Measurements from ENCODE around the gene CPOX. TPM values are rescaled to one million over a fixed set of nuclear protein-coding genes. Genes with fewer than 3 reads are reported as not detected.
A peak's percentile ranks its signal among the peaks of the same experiment; 100 is the strongest.

Gene CPOX
- total and polyA plus RNA-seq, 4 donors = 9.8 to 22.2 (median 13.2) TPM

GRCh38 chr3:98574132-98574531 lies 19.3 kb downstream of the CPOX start:
- DNase-seq = no peak

GRCh38 chr3:98573181-98573728 lies 20.2 kb downstream of the CPOX start:
- Histone ChIP-seq H3K27me3 (ENCODE audit: control insufficient read depth in 3 of 3, insufficient read depth in 3 of 3, low read length in 2 of 3) (no peaks in the 10 kb centered on the region), H3K4me1 (ENCODE audit: control insufficient read depth in 5 of 5, insufficient read depth in 5 of 5, low read length in 5 of 5) (no peaks in the 10 kb centered on the region), H3K9ac (ENCODE audit: insufficient read depth in 1 of 2, low read length in 2 of 2) (no peak overlapping the region), H3K27ac (ENCODE audit: low read depth in 1 of 2, low read length in 1 of 2) (no peak overlapping the region), H3K36me3 (ENCODE audit: control insufficient read depth in 4 of 4, insufficient read depth in 4 of 4, low read length in 4 of 4) (peaks cover 0 to 10% (median 1%) of the 10 kb centered on the region in 4 donors), H3K4me3 (no peak overlapping the region), H3K9me3 (ENCODE audit: control insufficient read depth in 4 of 4, insufficient read depth in 3 of 4, low read length in 3 of 4) (no peaks in the 10 kb centered on the region)
- ATAC-seq (ENCODE audit: insufficient read depth, low FRiP score) (no peak), DNase-seq (peak in 2 of 3 donors; percentile 36)
- WGBS, 2 donors = 43 to 49% methylated on average over 2 of the region's 2 CpGs
- TF ChIP-seq, protein P1, sequence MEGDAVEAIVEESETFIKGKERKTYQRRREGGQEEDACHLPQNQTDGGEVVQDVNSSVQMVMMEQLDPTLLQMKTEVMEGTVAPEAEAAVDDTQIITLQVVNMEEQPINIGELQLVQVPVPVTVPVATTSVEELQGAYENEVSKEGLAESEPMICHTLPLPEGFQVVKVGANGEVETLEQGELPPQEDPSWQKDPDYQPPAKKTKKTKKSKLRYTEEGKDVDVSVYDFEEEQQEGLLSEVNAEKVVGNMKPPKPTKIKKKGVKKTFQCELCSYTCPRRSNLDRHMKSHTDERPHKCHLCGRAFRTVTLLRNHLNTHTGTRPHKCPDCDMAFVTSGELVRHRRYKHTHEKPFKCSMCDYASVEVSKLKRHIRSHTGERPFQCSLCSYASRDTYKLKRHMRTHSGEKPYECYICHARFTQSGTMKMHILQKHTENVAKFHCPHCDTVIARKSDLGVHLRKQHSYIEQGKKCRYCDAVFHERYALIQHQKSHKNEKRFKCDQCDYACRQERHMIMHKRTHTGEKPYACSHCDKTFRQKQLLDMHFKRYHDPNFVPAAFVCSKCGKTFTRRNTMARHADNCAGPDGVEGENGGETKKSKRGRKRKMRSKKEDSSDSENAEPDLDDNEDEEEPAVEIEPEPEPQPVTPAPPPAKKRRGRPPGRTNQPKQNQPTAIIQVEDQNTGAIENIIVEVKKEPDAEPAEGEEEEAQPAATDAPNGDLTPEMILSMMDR (IDR thresholded peaks at IDR 0.05; ENCODE audit: control extremely low read depth, extremely low read depth) = no peak

More at GRCh38 chr3:98574132-98574531, 19.3 kb downstream of the CPOX start:
- Histone ChIP-seq H3K9me3 (ENCODE audit: control insufficient read depth in 4 of 4, insufficient read depth in 3 of 4, low read length in 3 of 4) (no peaks in the 10 kb centered on the region), H3K4me3 (no peak overlapping the region), H3K4me1 (ENCODE audit: control insufficient read depth in 5 of 5, insufficient read depth in 5 of 5, low read length in 5 of 5) (no peaks in the 10 kb centered on the region), H3K27me3 (ENCODE audit: control insufficient read depth in 3 of 3, insufficient read depth in 3 of 3, low read length in 2 of 3) (no peaks in the 10 kb centered on the region), H3K27ac (ENCODE audit: low read depth in 1 of 2, low read length in 1 of 2) (no peak overlapping the region), H3K9ac (ENCODE audit: insufficient read depth in 1 of 2, low read length in 2 of 2) (no peak overlapping the region), H3K36me3 (ENCODE audit: control insufficient read depth in 4 of 4, insufficient read depth in 4 of 4, low read length in 4 of 4) (peaks cover 0 to 11% (median 1%) of the 10 kb centered on the region in 4 donors)
- ATAC-seq (ENCODE audit: insufficient read depth, low FRiP score) = no peak
- TF ChIP-seq, protein P1 (IDR thresholded peaks at IDR 0.05; ENCODE audit: control extremely low read depth, extremely low read depth) = no peak
- 77 to 85% methylated on average over 6 of the region's 6 CpGs for WGBS, 2 donors

DNA sequence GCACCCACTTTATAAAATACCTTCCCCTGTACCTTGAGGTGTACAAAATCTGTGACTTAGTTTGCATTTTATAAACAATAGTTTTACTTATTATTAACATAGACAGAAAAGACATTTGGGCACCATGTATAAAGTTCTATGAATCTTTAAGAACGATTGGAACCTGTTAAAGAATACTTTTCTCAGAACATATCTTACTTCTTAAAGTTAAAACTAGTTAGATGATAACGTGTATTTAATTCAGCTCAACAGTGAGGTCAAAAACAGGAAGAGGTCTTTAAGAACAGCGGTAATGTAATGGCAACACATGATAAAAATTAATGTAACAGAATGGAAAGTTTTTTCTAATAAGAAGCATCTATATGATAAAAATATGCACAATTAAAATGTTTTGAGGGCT lies 25.0 kb downstream of the CPOX start:
- ATAC-seq (ENCODE audit: insufficient read depth, low FRiP score) = no peak
- H3K9ac ChIP-seq (ENCODE audit: insufficient read depth in 1 of 2, low read length in 2 of 2) = no peak overlapping the region
- no peak for DNase-seq
- no peak overlapping the region for H3K4me3 ChIP-seq
- WGBS, 2 donors = 60 to 63% methylated on average over 3 of the region's 3 CpGs
- TF ChIP-seq, protein P1 (IDR thresholded peaks at IDR 0.05; ENCODE audit: control extremely low read depth, extremely low read depth) = no peak
- no peak overlapping the region for H3K27ac ChIP-seq (ENCODE audit: low read depth in 1 of 2, low read length in 1 of 2)
- no peaks in the 10 kb centered on the region for H3K4me1 ChIP-seq (ENCODE audit: control insufficient read depth in 5 of 5, insufficient read depth in 5 of 5, low read length in 5 of 5)
- H3K27me3 ChIP-seq (ENCODE audit: control insufficient read depth in 3 of 3, insufficient read depth in 3 of 3, low read length in 2 of 3) = no peaks in the 10 kb centered on the region
- no peaks in the 10 kb centered on the region for H3K9me3 ChIP-seq (ENCODE audit: control insufficient read depth in 4 of 4, insufficient read depth in 3 of 4, low read length in 3 of 4)
- no peaks in the 10 kb centered on the region for H3K36me3 ChIP-seq (ENCODE audit: control insufficient read depth in 4 of 4, insufficient read depth in 4 of 4, low read length in 4 of 4)

Data from lung (tissue), 12 donors.